HG03159 (cell line): ENCODE measurements around the gene MAP3K7CL.
"Not testable (repeated sequence)": the region's sequence is repeated elsewhere in the genome, so short reads cannot be mapped to it uniquely, and the experiment has no call there.

ENCODE experiments used
- ATAC-seq: cut with Tn5 transposase; IDR thresholded peaks from one replicate; pipeline ENCODE4 v1.9.1; 2021; ENCODE audit warnings: mild to moderate bottlenecking, moderate library complexity; ENCODE audit not compliant: unreplicated experiment

Gene MAP3K7CL

GRCh38 chr21:29166853-29167252, 36.4 kb downstream of the MAP3K7CL start:
- no peak for ATAC-seq

- ATAC-seq: not testable (repeated sequence)
Observed at GRCh38 chr21:29167481-29167880, 37.0 kb downstream of the MAP3K7CL start.

DNA sequence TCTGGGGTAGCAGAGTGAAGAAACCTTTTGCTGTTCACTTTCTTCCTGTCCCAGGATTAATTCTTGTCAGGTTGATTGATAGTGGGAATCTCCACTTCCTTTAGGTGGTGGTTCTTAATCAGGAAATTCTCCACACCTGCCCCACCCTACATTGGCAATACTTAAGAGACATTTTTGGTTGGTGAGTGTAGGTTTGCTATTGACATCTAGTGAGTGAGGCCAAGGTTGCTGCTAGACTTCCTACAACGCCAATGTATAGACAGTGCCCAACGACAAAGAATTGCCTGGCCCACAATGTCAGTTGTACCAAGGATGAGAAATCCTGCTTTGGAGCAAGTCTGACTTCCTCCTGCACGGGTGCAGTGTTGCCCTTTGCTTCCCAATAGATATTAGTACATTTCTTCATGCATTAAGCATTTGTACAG, 38.5 kb downstream of the MAP3K7CL start:
- no peak for ATAC-seq

DNA sequence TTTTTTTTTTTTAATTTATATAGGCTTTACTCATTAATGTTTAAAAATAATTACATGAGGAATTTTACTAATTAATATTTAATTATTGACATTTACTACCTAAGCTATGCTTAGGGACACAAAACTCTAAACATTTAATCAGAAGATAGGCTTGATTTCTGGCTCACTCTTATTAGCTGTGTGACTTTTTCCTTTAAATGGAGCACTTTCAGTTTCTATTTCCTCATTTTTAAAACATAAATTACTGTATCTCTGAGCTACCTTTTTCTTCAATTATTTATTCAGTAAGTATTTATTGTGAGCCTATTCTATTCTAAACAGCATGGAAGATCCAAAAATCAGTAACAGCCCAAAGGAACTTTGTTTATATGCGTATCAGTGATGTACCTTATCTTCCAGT, 40.5 kb downstream of the MAP3K7CL start:
- no peak for ATAC-seq

GRCh38 chr21:29172282-29172681, 41.8 kb downstream of the MAP3K7CL start:
- no peak for ATAC-seq

- ATAC-seq: no peak
Observed at GRCh38 chr21:29174607-29175013, 44.2 kb downstream of the MAP3K7CL start.

DNA sequence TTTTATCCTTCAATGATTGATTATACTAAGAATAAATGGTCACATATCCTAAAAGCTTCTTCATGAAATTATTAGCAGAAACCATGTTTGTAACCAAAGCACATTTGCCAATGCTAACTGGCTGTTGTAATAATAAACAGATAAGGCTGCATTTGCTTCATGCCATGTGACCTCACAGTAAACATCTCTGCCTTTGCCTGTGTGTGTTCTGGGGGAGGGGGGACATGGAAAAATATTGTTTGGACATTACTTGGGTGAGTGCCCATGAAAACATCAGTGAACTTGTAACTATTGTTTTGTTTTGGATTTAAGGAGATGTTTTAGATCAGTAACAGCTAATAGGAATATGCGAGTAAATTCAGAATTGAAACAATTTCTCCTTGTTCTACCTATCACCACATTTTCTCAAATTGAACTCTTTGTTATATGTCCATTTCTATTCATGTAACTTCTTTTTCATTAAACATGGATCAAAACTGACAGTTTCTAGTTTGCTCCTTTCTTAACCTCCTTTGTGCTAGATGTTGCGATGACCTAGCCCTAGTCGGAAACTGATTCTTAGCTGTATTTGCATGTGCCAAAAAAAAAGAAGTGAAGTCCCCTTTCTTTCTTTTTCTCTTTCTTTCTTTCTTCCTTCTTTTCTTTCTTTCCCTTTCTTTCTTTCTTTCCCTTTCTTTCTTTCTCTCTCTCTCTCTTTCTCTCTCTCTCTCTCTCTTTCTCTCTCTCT, 45.1 kb downstream of the MAP3K7CL start:
- ATAC-seq: no peak

- ATAC-seq: no peak
Observed at GRCh38 chr21:29176471-29177120, 46.2 kb downstream of the MAP3K7CL start.

DNA sequence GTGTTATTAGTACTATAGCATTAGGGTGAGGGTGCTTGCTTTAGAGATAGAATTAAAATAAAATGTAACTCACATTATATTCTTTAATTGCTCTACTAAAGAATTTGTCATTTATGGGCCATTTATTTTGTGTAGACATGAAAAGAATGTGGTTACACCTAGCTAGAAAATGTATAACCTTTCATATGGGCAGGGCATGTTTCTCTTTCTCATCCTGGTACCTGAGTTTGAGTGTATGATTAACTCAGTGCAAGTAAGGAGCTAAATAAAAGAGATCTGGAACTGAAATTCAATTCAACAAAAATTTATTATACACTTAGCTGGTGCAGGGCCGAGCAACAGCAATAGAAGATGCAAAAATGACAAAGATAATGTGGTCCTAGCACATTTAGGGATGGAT, 47.4 kb downstream of the MAP3K7CL start:
- no peak for ATAC-seq

DNA sequence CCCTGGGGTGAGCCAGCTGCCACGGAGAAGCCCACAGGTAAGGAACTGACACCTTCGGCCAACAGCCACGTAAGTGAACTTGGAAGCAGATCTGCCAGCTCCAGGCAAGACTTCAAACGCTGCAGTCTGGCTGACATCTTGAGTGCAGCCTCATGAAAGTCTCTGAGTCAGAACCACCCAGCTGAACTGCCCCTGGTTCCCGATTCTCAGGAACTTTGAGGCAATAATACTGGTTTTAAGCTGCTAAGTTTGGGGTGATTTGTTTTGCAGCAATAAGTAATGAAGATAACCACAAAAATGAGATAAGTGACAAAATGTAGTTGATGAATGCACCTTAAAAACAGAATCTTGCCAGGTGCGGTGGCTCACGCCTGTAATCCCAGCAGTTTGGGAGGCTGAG, 48.5 kb downstream of the MAP3K7CL start:
- no peak for ATAC-seq

GRCh38 chr21:29179503-29179902, 49.1 kb downstream of the MAP3K7CL start:
- ATAC-seq: no peak

DNA sequence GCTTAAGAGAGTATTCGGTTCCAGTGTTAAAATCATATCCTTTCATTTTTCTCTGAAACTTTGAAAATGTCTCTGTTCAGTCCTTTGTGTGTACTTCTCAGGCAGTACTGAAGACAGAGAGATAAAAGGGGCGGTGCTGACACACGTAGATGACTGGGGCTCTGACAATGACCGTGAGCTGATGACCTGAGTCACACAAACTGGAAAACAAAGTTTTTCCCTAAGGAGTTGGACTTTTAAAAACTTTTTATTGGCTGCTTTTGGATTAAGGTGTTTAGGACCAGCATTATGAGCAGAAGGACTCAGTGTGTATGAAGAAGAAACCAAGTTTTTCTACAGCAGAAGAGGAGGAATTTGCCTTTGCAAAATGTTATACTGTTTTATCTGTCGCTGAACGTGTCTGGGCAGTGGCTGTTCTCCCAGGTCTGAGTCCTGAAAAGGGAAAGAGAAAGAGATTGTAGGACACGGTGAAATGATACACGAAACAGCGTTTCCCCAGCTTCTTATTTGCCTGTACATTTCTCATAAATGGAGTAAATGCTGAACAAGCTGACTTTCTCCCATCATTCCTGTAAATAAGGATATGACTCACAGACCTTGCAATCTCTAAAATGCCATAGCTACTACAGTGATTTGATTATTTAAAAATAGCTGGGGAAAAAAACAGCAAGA, 51.5 kb downstream of the MAP3K7CL start:
- no peak for ATAC-seq

GRCh38 chr21:29182691-29183092, 52.2 kb downstream of the MAP3K7CL start:
- no peak for ATAC-seq

GRCh38 chr21:29184037-29184436, 53.6 kb downstream of the MAP3K7CL start:
- no peak for ATAC-seq

DNA sequence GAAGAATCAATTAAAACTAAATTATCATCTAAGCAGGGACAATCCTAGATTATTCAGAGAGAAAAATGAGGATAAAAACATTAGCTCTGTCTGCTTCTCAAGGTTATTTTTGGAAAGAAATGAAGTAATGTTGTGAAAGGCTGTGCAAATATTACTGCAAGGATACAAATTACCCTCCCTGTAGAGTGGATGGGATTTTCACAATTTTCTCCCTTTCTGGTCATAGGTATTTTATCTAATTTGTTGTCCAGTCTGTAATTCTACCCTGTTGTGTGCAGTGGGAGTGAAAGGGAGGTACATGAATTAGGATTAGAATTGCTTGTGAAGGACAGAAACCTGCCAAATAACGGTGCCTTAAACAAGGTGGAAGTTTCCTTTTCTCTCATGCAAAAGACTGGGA, 54.7 kb downstream of the MAP3K7CL start:
- ATAC-seq: no peak

DNA sequence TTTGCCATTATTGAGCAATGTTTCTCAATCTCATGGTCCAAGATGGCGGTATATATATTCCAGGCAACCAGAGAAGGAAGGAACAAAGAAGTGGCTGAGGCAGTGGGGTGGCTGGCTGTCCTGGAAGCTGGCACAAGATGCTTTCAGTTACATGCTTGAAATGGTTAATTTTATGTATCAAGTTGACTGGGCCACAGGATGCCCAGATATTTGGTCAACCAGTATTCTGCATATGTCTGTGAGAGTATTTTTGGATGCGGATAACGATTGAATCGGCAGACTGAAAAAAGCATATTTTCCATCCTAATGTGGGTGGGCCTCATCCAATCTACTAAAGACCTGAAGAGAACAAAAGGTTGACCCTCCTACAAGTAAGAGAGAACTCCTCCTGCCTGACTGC, 55.2 kb downstream of the MAP3K7CL start:
- no peak for ATAC-seq

DNA sequence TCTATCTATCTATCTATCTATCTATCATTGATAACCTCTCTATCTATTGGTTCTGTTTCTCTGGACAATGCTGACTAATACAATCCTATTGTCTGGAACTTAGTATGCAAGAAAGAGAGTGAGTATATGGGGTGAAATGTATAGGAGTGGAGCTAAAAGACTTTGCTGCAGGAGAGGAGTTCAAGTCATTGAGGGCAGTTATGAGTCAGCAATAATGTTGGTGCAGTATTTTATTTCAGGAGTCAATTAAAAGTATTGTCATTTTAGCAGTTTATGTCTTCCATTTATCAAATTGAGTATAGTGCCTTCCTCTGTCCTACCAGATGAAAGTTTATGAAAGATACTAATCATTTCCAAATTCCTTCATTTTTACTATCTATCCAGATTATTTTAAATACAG, 55.8 kb downstream of the MAP3K7CL start:
- ATAC-seq: no peak

GRCh38 chr21:29187944-29188343, 57.5 kb downstream of the MAP3K7CL start:
- no peak for ATAC-seq

DNA sequence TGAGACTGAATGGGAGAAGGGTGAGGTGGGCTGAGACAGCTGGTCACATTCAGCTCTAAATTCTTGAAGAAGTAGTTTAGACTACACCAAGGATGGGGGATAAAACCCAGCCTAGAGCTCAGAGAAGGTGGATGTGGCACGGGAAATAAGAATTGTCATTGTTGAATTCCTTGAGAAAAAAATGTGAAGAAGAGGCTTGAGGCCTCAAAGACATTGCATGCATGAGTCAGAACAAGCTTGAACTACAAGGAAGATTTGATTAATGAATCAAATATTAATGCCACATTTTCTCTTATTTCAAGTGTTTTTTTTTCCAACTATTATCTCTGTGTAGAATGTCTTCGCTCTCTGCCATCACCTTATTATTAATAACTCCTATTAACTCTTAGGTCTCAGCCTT, 58.9 kb downstream of the MAP3K7CL start:
- ATAC-seq: no peak

- ATAC-seq: no peak
Observed at GRCh38 chr21:29190923-29191331, 60.5 kb downstream of the MAP3K7CL start.

DNA sequence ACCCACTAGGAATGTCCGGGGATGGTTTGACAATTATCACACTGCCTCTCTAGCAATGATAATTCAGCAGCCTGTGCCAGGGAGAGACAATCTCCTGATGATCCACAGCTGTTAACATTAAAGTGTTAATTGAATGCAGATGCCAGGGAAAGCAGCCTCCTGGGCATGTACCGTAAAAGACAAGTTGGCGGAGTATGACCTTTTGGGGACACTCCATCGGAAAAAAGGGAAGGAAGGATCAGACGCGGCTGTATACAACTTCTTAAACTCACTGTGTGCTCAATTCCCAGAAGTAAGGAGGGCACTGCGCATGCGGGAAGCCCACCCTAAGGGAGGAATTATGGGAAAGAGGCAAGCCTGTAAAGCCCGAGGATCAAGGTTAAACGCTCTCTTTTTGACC, 62.6 kb downstream of the MAP3K7CL start:
- ATAC-seq: no peak

GRCh38 chr21:29193901-29194300, 63.5 kb downstream of the MAP3K7CL start:
- ATAC-seq: no peak
